Activated CD8-positive, alpha-beta memory T cell treated with anti-CD3 and anti-CD28 coated beads, Interleukin-2, amount 50 U/mL, for 1 hour (primary cell): ENCODE measurements around the gene FAM110D.
A peak's percentile ranks its signal among the peaks of the same experiment; 100 is the strongest.

Experiments
- DNase-seq: peaks from one replicate; pipeline ENCODE4 v3.0.0-alpha.2; 2020; ENCODE audit errors: extremely low read depth

The FAM110D gene

GRCh38 chr1:26162220-26162709 is 3.4 kb downstream of the FAM110D start:
- DNase-seq, result no peak

DNA sequence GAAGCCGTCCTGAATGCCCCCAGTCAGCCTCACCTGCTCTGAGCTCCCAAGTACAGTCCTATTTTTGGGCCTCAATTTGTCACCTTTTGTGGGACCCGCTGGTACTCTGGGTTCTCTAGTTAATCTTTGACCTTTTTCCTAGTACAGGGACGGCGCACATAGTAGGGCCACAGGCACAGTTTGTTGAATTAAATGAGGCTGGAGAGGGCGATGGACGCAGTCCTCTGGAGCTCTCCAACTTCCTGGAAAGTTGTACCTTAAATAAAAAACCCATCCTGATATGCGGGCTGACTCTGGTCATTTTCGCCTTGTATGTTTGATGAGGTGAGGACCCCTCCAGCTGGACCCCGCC is 4.8 kb downstream of the FAM110D start:
- DNase-seq, result no peak

GRCh38 chr1:26164036-26164860 is 5.4 kb downstream of the FAM110D start:
- no peak for DNase-seq

- no peak for DNase-seq
These were observed 6.3 kb downstream of the FAM110D start for GRCh38 chr1:26164861-26165842.

GRCh38 chr1:26166719-26167281 is 7.9 kb downstream of the FAM110D start:
- no peak for DNase-seq

- DNase-seq, result no peak
These were observed 9.7 kb downstream of the FAM110D start, which contains the start of gene C1orf232 for GRCh38 chr1:26168410-26169197. TSS of gene C1orf232 (minus strand) at chr1:26168963. CDS start at chr1:26168499, 464 bp downstream.

DNA sequence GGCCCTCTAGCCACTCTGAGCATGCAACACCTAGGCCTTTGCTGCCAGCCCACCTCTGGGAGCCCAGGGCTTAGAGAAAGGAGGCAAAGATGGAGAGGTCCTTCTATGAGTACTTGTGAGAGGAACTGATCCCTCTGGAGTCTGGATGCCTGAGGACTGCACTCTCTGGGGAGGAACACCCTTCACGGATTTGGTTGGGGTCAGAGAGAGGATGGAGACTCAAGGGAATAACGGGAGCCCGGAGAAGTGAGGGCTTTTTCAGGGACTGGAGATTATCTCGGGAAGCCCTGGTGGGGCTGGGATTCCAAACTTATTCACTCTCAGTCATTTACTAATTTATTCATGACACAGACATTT is 10.3 kb downstream of the FAM110D start:
- no peak for DNase-seq

DNA sequence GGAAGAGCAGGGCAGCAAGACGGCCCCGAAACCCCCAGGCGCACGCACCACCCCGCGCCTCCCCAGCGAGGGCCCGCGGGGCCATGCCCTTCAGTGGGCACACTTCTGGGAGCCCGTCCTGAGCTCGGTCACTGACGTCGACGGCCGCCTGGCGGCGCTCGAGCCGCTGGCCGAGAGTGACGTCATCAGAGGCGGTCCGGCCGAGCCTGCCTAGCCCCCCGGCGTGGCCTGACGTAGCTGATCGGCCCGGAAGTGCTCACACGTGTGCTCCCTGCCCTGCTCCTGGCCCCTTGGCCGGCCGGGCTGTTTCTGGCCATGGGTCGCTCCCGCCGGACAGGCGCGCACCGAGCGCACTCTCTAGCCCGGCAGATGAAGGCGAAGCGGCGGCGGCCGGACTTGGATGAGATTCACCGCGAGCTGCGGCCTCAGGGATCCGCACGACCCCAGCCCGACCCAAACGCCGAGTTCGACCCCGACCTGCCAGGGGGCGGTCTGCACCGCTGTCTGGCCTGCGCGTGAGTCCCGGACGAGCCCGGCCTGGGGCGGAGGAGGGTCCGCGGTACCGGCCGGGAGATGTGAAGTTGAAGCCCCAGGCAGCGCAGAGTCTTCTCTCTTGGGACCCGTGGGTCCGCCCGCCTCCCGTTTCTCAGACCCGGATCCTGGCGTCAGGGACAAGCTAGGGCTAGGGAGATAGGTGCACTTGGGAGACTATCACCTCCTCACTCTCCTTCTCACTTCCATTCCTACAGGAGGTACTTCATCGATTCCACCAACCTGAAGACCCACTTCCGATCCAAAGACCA is 11.0 kb downstream of the FAM110D start, which contains the start of gene ZNF593:
Gene ZNF593 (plus strand): TSS at position 240 of the 803 bp plus-strand sequence. CDS start 76 bp downstream, at position 316.
- DNase-seq, result peak; percentile 45

- DNase-seq, result no peak
These were observed 11.6 kb downstream of the FAM110D start for GRCh38 chr1:26170472-26170821.

- DNase-seq, result no peak
These were observed 12.5 kb downstream of the FAM110D start, which contains the start of gene ZNF593OS for GRCh38 chr1:26171084-26172072. TSS of gene ZNF593OS (minus strand) at chr1:26171832. CDS start at chr1:26171661, 171 bp downstream.

GRCh38 chr1:26175346-26175745 is 16.5 kb downstream of the FAM110D start:
- no peak for DNase-seq

DNA sequence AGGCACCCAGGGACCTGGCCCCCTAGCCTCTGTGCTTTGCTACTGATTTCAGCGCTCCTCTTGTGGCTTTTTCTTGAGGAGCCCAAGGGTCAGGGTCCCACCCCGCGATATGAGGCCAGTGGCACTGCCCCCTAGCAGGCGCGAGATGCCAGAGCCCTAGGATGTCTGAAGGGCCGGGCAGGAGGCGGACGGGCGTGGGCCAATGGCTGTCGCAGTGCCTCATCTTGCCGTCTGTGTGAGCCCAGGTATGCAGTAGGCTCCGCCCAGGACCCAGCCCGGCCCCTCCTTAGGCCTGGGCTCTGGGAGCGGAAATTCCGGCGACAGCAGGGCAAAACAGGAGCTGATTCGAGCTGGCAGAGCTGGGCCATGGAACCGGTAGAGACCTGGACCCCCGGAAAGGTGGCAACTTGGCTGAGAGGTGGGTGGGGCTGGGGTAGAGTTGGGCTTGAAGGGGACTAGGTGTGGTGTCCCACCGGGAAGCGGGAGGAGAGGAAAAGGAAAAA is 18.4 kb downstream of the FAM110D start, which contains the start of gene CNKSR1:
Gene CNKSR1 (plus strand): TSS at position 310 of the 503 bp plus-strand sequence. CDS start 57 bp downstream, at position 367.
- no peak for DNase-seq

- DNase-seq, result no peak
These were observed 21.2 kb downstream of the FAM110D start for GRCh38 chr1:26180010-26180506.

- no peak for DNase-seq
These were observed 22.9 kb downstream of the FAM110D start for GRCh38 chr1:26181586-26182382.

- no peak for DNase-seq
These were observed 23.5 kb downstream of the FAM110D start for GRCh38 chr1:26182383-26182696.

- no peak for DNase-seq
These were observed 25.2 kb downstream of the FAM110D start for GRCh38 chr1:26184086-26184485.

GRCh38 chr1:26184883-26185282 is 26.0 kb downstream of the FAM110D start:
- DNase-seq, result no peak

DNA sequence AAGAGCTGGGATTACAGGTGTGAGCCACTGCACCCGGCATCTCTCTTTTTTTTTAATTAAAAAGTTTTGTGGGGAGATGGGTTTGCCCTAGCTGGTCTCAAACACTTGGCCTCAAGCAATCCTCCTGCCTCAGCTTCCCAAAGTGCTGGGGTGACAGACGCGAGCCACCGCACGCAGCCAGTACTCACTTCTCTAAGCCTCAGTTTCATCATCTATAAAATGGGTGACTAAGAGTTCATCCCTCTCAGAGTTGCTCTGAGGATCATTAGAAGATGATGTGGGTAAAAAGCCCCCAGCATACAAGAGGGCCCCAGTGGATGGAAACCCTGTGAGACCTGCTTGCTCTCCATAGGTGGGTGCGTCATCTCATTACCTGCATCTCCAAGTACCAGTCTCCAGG is 29.0 kb downstream of the FAM110D start:
- no peak for DNase-seq
